ENCODE data around the gene ODAD2.
"Not testable (repeated sequence)": the region's sequence is repeated elsewhere in the genome, so short reads cannot be mapped to it uniquely, and the experiment has no call there.

The ODAD2 gene

GRCh38 chr10:27998954-27999275 is at the start of gene ODAD2:
ODAD2 (minus strand) TSS chr10:27999079; CDS start chr10:27995142, 3,937 bp downstream.
- DNase-seq, result no peak

GRCh38 chr10:28047061-28047460 is 48.2 kb upstream of the ODAD2 start:
- no peak for DNase-seq

GRCh38 chr10:28046579-28046978 is 47.7 kb upstream of the ODAD2 start:
- DNase-seq, result no peak

DNA sequence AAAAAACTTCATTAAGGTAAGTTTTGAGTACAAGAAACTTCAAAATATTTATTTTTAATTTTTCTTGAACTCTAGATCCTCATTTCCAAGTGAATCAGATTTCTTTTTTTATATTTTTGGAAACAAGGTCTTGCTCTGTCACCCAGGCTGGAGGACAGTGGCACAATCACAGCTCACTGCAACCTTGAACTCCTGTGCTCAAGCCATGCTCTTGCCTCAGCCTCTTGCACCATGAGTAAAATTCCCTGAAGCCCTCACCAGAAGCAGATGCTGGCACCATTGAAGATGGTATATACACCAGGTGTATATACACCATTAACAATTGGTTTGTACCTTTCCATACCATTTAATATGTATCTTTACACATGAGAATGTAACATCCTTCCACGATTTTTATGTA is 45.1 kb upstream of the ODAD2 start:
- DNase-seq, result no peak

DNA sequence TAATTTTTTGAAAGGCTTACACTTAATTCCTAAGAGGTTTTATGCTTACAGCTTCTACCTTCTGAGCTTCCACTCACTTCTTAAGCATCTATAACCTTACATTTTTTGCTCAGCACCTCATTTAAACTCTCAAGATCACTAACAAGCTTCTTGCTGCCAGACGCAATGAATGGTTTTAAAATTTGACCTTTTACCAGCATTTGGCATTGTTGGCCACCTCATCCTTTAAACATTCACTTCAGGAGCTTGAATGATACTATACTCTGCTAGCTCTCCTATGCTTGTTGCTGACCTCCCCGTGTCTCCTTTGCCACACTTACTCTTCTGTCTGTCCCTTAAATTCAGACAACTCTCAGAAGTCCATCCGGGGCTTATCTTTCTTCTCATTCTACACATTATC is 37.7 kb upstream of the ODAD2 start:
- no peak for DNase-seq

DNA sequence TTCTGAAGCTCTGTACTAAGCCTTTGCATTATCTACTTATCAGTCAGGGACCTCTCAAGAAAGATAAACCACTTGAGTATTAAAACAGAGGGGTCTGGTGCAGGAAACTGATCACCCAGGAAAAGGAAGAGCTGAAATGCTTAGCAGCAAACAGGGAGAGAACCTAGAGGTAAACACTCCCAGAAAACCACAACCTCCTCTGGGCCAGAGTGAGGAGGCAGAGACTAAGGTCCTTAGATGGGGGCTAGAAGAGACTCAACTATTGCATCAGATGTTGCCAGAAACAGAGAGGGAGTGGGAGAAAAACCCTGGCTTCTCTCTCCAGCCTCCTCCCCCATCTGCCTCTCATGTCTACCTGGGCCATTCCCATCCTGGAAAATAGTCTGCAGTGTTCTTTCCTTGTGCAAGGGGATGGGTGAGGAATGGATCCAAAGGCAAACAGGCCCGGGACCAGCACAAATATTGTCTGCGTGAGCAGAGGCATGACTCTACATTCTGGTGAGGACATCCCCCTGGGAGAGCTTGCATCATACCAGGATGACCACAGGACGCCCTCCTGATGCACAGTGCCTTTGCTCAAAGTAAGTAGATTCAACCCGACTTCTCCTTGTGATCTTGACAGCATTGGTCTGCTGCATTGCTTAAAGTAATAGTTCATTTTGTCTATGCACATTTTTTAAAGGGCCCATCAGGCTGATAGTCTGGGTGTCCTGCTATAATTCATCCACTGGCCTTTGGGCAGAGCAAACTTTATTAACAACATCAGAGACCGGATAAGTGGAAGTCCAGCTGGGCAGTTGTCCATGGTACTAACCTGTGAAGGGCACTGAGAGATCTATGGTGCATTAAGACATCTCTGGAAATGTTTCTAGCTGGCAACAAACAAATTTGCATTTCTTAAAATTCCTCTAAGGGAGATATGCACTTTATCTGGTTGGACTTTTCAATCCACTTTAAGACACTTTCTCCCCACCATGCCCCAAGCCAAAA is 22.4 kb upstream of the ODAD2 start:
- no peak for DNase-seq

GRCh38 chr10:28020080-28020860 is 21.4 kb upstream of the ODAD2 start:
- no peak for DNase-seq

GRCh38 chr10:28014651-28015050 is 15.8 kb upstream of the ODAD2 start:
- no peak for DNase-seq

GRCh38 chr10:28012990-28013515 is 14.2 kb upstream of the ODAD2 start:
- no peak for DNase-seq

DNA sequence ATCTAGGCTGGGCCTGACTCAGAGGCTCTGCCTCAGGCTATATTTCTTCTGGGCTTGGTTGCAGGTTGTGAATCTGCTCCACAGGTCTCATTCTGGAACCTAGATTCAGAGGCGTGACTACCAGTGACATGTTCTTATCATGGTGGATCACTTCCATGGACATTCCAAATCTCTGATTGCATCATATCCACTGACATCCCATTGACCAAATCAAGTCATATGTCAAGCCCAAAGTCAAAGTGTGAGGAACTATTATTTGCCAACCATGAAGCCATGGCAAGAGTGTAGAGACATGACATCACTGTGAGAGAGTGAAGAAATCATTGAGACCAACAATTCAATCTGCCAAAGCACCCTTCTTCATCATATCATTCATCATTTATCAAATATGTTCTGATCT is 11.9 kb upstream of the ODAD2 start:
- no peak for DNase-seq

- DNase-seq, result no peak
Observed at GRCh38 chr10:28008054-28008453, 9.2 kb upstream of the ODAD2 start.

DNA sequence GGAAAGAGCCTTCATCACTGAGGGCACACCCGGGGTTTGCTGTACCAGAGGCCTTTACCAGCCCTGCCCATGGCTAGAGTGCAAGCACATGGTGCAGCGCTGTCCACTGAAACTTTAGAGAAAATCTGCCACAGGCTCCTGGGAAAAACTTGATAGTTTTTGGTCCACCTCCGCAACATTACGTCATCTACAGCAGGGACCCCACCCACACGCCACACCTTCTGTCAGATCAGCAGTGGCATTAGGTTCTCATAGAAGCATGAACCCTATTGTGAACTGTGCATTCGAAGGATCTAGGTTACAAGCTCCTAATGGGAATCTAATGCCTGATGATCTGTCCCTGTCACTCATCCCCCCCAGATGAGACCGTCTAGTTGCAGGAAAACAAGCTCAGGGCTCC is 2.5 kb upstream of the ODAD2 start:
- no peak for DNase-seq

GRCh38 chr10:27998178-27998953 is 513 bp downstream of the ODAD2 start:
- no peak for DNase-seq

DNA sequence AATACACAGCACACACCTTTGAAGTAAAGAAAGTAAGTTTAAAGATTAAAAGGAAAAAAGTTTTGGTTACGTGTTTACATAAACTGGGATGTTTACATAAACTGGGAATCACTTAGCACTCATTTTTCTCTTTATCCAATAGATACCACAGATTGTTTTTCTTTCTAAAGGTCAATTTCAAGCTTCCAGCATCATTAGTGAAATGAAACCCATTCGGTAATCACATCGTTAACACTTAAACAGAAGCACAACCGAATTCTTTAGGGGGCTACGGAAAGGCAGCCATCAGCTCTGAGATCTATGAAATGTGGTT is 1.1 kb downstream of the ODAD2 start:
- no peak for DNase-seq

GRCh38 chr10:27995311-27995710 is 3.6 kb downstream of the ODAD2 start:
- no peak for DNase-seq

GRCh38 chr10:27989357-27989756 is 9.5 kb downstream of the ODAD2 start:
- DNase-seq, result not testable (repeated sequence)

- DNase-seq, result peak; percentile 30
Observed at GRCh38 chr10:27986821-27987220, 12.1 kb downstream of the ODAD2 start.

DNA sequence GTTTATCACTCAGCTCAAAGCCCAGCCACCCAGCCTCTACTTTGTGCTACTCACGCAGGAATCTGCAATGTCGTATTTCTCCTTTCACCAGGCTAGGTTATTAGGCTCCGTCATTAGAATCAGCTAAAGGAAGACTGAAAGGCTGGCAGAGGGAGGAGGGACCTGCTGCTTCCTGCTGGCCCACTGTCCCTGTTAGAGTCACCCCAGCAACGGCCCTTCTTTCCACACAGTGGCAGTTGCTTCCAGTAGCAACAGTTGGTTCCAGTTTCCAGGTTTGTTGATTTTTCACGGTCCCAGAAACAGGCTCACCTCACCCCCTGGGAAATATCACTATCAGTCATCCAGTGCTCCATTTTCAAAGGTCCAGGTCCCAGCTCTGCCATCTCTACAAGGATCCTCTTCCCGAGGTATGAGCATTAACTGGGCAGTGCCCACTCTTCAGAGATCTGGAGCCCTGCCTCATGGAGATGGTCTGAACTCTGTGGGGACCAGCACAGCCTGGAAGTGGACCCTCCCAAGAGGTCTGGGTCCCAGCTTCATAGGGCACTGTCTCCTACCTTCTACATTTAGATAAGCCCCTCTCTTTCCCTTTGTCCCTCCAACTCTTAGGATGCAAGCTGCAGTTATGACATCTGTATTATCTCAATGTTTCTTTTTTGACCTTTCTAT is 15.9 kb downstream of the ODAD2 start:
- DNase-seq, result no peak

DNA sequence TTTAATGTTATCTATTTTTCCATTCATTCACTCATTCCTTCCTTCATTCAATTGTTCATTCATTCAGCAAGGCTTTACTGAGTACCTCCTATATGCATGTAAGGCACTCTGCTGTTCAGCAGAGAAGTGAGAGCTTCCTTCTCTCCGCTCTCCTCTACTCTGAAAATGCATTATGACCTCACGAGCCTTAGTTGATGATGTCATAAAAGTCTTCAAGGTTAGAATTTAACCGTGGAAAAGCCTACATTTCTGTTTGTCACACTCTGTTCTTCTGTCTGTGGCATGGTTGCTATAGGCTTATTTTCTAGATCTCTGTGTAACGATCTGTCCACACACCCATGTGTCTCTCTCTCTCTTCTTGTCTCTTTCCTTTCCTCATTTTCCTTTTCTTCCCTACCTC is 17.1 kb downstream of the ODAD2 start:
- DNase-seq, result no peak

DNA sequence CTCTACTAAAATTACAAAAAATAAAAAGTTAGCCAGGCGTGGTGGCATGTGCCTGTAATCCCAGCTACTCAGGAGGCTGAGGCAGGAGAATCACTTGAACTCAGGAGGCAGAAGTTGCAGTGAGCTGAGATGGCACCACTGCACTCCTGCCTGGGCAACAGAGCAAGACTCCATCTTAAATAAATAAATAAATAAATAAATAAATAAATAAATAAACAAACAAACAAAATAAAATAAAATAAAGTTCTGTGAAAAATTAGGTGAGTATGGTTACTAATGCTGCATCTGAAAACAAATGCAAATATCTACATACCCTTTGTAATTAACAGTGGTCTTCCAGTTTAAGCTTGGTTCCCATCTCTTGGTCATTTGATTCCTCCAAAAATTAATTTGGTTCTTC is 28.1 kb downstream of the ODAD2 start:
- not testable (repeated sequence) for DNase-seq

- not testable (repeated sequence) for DNase-seq
Observed at GRCh38 chr10:27969931-27970330, 28.9 kb downstream of the ODAD2 start.

DNA sequence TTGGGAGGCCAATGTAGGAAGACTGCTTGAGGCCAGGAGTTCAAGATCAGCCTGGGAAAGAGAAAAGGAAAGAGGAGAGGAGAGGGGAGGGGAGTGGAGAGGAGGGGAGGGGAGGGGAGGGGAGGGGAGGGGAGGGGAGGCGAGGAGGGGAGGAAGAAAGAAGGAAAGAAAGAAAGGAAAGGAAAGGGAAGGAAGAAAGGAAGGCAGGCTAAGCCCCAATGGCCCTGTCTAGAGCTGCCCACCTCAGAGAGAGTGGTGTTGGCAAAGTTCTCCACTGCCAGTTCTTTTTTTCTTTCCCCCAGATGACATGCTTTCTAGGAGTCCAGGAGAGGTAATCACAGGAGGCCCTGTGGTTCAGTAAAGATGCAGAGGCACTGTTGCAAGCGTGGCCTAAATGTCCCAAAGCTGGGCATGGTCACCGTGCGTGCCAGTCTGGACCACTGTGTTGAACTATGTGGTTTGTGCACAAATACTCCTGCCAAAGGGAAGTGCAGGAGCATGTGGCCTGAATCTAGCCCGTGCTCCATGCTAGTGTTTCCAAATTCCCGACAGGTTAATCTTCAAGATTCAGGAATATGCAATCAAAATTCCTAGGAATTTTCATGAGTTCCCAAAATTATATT is 39.7 kb downstream of the ODAD2 start:
- no peak for DNase-seq
